HepG2 (cell line): ENCODE measurements around the gene TWNK.

Source experiments
- POLR2AphosphoS5 ChIP-seq: IDR thresholded peaks from 2 replicates; pipeline ENCODE4 v1.6.1; 2012; ENCODE audit warnings: low read depth, low read length
- RBFOX2 ChIP-seq: fragments of 200-400 bp; formaldehyde crosslinking; IDR thresholded peaks from 2 replicates; pipeline ENCODE4 v1.6.1; 2017; ENCODE audit warnings: low read depth, mild to moderate bottlenecking, low read length

- no peak for TF ChIP-seq POLR2AphosphoS5
- no peak for TF ChIP-seq RBFOX2
Measured at GRCh38 chr10:100968863-100969186, 18.5 kb upstream of the TWNK start.
